Eye (tissue), 1 donor: ENCODE data around the gene TMX2.
"Not testable (repeated sequence)": the region's sequence is repeated elsewhere in the genome, so short reads cannot be mapped to it uniquely, and the experiment has no call there.

ENCODE experiments used
- DNase-seq: peaks from one replicate; pipeline ENCODE4 v3.0.0-alpha.2; 2015

The TMX2 gene, protein sequence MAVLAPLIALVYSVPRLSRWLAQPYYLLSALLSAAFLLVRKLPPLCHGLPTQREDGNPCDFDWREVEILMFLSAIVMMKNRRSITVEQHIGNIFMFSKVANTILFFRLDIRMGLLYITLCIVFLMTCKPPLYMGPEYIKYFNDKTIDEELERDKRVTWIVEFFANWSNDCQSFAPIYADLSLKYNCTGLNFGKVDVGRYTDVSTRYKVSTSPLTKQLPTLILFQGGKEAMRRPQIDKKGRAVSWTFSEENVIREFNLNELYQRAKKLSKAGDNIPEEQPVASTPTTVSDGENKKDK

GRCh38 chr11:57712256-57713150, at the start of gene TMX2:
TMX2 (plus strand) TSS chr11:57712593; CDS start chr11:57712619, 26 bp downstream.
- DNase-seq: peak; percentile 99

DNA sequence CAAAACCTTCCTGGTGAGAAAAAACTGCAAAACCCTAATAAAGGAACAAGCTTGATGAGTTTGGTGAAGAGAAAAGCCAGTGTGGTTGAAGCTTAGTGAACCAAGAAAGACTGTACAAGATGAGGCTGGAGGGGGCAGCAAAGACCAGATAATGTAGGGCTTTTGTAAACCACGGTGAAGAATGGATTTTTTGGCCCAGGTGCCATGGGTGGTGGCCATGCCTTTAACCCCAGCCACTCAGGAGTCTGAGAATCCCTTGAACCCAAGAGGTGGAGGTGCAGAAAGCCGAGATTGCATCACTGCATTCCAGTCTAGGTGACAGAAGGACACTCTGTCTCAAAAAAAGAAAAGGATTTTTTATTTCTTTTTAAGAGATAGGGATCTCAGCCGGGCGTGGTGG, 49.5 kb upstream of the TMX2 start:
- DNase-seq: no peak

DNA sequence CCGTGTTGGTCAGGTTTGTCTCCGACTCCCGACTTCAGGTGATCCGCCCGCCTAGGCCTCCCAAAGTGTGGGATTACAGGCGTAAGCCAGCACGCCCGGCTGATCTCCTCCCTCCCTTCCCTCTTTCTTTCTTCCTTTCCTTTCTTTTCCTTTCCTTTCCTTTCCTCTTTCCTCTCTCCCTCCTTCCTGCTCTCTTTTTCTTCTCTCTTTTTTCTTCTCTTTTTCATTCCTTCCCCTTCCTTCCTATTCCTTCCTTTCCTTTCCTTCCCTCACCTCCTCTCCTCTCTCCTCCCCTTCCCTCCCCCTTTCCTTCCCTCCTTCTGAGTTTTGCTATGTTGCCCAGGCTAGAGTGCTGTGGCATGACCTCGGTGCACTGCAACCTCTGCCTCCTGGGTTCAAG, 48.4 kb upstream of the TMX2 start:
- DNase-seq: no peak

DNA sequence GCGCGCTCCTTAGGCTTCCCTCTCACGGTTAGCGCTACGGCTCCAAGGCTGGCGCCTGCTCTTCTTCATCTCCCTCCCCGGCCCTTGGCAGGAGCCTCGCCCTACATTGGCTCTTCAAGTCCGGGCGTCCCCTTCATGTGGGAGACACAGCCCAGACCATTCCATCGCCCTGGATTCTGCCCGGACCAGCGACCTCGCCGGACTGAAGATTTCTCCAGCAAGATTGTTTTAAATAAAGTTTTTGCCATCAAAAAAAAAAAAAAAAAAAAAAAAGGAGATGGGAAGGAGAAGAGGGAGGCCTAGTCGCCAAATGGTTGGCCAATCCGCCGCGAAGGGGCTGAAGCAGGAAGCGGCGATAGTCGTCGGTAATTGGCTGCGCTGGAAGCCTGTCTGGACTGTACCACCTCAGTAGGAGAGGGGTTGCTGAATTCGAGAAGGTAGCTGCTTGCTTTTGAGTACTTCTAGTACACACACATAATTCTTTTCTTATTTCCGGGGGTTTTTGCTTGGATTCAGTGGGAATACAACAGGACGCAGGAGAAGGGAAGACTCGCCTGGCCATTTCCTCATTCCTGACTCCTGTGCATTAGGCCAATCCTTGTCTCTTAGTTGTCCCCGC, 45.2 kb upstream of the TMX2 start:
- DNase-seq: peak; percentile 99

DNA sequence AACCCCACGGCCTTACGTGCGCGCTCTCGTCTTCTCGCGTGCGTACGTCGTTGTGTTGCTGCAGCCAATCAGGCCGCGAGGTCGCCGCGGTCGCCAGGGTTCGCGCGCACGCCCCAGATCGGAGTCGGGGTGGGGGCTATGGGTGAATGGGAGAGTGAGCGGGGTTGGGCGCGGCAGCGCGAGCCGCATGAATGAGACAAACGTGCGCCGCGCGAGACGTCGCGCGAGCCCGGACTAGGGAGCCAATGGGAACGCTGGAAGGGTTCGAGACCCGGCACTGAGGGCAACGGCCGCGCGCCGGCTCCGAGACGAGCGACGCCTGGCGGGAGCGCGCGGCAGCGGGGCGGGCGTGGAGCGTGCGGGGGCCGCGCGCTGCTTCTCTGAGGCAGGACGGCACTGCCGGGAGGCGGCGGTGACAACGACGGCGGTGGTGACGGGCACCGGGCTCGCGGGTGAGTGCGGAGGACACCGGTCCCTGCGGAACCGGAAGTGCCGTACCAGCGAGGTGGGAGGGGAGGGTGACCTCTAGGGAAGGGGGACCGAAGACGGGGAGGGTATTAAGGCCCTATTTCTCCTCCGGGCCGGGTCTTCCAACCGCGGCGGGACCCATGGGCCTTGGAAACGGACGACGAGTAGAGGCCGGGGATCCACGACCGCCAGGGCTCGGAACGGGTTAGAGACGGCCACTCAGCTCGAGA, 44.5 kb upstream of the TMX2 start, which contains the start of gene ZDHHC5:
Gene ZDHHC5 (plus strand): TSS at position 379 of the 698 bp plus-strand sequence. CDS start 4,977 bp downstream, outside the sequence.
- peak; percentile 99 for DNase-seq

DNA sequence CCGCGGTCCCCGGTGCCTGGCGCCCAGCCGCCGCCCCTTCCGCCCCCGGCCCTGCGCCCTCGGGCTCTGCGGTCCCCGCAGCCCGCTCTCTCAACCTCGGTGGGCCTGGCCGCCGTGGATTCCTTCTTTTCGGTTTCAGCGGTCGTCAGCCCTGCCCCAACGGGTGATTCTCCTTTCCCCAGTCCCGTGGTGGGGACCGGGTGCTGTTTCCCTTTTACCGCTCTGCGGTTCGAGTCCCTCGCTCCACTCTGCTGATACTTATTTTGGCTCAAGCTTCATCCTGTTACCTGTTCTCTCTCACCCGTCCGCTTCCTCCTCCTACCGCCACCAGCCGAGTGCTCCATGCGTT, 44.0 kb upstream of the TMX2 start:
- no peak for DNase-seq

GRCh38 chr11:57674251-57674650, 38.1 kb upstream of the TMX2 start:
- DNase-seq: no peak

- DNase-seq: no peak
Measured at GRCh38 chr11:57675176-57675941, 37.0 kb upstream of the TMX2 start.

DNA sequence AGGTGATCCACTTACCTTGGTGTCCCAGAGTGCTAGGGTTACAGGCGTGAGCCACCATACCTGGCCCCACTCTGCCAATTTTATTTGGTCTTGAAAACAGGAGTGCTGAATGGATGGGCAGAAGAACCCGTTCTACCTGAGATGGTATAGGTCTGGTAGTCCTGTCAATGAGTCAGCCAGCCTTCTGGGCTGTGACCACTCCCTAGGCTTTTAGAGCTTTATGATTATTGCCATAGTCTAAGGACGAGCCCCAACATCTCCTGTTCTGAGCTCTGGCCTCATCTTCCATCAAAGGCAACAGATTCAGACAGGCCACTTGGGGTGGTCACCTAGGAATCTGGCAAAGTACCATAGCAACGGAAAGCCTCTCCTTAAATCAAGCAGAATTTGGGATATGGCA, 33.0 kb upstream of the TMX2 start:
- DNase-seq: no peak

DNA sequence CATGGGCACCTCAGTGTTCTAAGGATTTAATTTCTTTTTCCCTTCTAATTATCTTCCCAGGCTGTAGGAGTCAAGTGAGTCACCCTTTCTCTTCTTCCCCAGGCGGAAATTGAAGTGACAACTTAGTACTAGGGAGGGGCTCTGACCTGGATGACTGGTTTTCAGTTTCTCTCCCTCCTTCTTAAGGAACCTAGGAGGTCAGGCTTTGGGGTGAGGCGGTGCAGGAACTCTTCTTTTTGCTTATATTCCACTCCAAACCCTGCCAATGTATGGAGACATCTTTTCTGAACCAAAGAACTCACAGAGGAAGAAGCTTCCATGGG, 31.9 kb upstream of the TMX2 start:
- DNase-seq: no peak

DNA sequence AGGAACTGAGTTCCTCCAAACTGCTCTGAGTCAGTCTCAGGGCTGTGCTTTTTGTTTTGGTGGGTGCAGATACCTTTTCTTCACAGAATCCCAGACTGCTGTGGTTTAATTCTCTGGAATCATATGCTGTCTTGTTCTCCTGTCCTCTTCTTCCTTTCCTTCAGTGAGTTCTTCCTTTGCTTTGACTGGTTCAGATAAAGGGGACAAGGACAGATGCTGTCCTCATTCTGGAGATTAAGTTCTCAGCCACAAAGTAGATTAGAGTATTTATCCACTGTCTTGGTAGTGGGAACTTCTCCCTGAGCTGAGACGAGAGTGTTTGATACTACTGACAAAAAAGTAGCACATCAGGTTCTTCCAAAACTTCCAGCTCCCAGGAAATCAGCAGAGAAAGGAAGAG, 31.2 kb upstream of the TMX2 start:
- DNase-seq: no peak

DNA sequence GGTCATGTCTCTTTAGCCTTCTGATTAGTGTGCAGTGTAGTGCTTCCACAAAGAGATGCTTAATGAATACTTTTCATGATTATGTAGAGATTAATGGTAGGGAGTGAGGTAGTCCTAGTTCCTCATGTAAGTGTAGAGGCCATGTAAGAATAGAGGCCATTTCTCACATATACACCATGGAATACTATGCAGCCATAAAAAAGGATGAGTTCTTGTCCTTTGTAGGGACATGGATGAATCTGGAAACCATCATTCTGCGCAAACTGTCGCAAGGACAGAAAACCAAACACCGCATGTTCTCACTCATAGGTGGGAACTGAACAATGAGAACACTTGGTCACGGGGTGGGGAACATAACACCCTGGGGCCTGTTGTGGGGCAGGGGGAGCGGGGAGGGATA, 21.9 kb upstream of the TMX2 start:
- DNase-seq: not testable (repeated sequence)

GRCh38 chr11:57698843-57699365, 13.5 kb upstream of the TMX2 start:
- DNase-seq: no peak

- DNase-seq: no peak
Measured at GRCh38 chr11:57699813-57700212, 12.6 kb upstream of the TMX2 start.

- DNase-seq: no peak
Measured at GRCh38 chr11:57700425-57700824, 12.0 kb upstream of the TMX2 start.

GRCh38 chr11:57703341-57703740, 9.1 kb upstream of the TMX2 start:
- DNase-seq: no peak

DNA sequence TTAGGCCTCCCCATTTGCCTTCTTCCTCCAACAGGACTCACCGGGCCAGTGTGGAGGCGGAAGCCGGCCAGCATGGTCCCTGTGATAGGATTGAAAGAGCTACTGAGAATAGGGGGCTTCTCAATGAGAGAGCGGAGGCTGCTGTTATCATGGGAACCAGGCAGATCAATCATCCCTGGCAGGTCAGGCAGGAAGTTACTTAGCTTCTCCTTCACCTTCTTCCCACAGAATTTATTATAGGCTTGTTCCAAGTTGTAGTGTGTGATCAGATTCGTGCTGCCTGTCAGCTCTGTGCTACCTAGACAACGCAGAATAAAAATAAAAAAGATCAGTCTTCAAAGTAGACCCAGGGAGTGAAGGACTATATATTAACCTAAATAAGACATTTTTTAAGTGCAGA, 7.5 kb upstream of the TMX2 start:
- DNase-seq: no peak

DNA sequence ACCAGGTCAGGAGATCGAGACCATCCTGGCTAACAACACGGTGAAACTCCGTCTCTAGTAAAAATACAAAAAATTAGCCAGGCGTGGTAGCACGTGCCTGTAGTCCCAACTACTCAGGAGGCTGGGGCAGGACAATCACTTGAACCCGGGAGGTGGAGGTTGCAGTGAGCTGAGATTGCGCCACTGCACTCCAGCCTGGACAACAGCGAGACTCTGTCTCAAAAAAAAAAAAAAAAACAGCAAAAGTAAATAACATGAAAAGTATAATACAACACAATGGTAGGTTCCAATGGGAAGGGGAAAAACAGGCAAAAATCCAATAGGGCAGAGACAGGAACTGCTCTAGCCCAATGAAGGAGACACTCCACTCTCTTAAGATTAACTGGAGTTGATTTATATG, 7.0 kb upstream of the TMX2 start:
- DNase-seq: not testable (repeated sequence)

DNA sequence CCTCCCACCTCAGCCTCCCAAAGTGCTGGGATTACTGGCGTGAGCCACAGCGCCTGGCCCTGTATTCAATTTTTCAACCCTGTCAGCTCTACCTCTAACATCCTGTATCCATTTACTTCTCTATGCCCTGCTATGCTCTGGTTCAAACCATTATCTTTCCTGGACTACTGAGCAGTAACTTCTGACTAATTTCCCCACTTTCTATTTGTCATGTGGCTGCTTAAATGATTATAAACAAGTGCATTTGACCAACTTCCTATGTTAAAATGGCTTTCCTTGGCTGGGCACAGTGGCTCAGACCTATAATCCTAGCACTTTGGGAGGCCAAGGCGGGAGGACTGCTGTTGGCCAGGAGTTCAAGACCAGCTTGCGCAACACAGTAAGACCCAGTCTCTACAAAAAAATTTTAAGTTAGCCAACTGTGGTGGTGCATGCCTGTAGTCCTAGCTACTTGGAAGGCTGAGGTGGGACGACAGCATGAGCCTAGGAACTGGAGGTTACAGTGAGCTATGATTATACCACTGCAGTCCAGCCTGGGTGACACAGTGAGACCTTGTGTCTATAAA, 2.5 kb upstream of the TMX2 start:
- no peak for DNase-seq

DNA sequence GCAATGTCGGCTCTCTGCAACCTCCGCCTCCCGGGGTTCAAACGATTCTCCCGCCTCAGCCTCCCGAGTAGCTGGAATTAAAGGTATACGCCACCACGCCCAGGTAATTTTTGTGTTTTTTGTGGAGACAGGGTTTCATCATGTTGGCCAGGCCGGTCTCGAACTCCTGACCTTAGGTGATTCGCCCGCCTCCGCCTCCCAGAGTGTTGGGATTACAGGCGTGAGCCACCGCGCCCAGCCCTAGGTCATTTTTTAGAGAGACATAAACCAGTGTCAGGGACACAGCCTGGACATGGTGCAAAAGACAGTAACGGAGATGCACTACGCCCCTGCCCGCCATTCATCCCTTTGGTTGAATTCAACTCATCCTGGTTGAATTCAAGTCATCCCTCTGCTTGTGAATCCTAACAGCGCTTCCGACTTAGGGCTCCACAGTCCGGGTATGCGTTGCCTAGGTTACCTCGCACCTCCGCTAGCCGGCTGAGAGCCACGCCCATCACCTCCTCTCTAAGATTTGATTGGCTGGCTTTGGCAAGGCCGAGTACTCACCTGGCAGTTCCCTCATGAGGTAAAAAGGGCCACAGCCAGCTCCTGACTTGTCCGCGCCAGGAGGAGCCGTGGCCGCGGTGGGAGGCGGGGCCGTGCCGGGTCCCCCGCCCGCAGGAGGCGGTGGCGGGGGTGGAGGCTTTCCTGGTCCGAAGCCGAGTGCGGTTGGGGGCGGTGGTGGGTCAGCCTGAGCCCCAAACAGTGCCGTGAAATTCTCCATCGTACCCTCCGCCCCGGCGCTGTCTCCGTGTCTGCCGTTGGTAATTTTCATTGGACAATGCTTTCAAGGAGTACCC, 758 bp upstream of the TMX2 start, which contains the start of gene MED19:
Gene MED19 (minus strand): TSS at position 802 of the 842 bp plus-strand sequence. CDS start 36 bp downstream, at position 766.
- peak; percentile 88 for DNase-seq

GRCh38 chr11:57713835-57714234, 1.4 kb downstream of the TMX2 start:
- DNase-seq: no peak
